Cerebellar nuclear complex (tissue), 1 donor: ENCODE results near the gene ZFYVE1.

Experiments
- DNase-seq, 2 experiments: peaks; one replicate each; lab custom pipeline; 2025; lab: John Stamatoyannopoulos, UW

The ZFYVE1 gene

DNA sequence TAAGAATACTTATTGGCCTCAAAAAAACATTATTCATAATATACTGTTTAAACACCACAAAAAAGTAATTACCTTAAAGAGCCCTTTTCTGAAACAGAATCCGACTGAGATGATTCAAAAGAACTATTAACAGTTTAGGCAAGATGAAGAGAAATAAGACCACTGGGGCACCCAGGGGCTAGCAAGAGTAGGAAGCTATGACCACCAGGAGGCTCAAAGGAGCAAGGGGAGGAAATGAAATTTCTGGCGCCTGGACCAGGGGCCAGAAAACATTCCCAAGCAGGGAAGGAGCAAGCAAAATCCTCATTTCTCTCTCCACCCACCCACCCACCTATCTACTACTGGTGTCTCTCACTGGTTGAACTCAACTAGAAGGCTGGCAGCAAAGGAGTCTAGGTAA is 106.9 kb downstream of the ZFYVE1 start:
- DNase-seq = no peak
